ENCODE measurements around the gene PALD1.

DNA sequence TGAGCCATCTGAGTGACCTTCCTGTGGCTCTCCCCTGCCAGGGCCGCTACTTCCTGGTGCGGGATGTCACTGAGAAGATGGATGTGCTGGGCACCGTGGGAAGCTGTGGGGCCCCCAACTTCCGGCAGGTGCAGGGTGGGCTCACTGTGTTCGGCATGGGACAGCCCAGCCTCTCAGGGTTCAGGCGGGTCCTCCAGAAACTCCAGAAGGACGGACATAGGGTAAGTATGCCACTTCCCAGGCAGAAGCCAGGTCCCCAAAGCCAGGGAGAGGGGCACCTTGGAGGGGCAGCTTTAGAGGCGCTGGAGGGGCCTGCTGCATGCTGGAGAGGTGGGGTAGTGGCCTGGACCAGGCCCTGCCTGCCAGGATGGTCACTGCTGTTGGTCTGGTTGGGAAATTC, 51.3 kb downstream of the PALD1 start:
- TF ChIP-seq POLR2AphosphoS5 (IDR thresholded peaks at IDR 0.05; ENCODE audit: low read depth) (no peak), EZH2phosphoT487 (IDR thresholded peaks at IDR 0.05; ENCODE audit: unreplicated experiment) (no peak)
- TF ChIP-seq, protein P1, sequence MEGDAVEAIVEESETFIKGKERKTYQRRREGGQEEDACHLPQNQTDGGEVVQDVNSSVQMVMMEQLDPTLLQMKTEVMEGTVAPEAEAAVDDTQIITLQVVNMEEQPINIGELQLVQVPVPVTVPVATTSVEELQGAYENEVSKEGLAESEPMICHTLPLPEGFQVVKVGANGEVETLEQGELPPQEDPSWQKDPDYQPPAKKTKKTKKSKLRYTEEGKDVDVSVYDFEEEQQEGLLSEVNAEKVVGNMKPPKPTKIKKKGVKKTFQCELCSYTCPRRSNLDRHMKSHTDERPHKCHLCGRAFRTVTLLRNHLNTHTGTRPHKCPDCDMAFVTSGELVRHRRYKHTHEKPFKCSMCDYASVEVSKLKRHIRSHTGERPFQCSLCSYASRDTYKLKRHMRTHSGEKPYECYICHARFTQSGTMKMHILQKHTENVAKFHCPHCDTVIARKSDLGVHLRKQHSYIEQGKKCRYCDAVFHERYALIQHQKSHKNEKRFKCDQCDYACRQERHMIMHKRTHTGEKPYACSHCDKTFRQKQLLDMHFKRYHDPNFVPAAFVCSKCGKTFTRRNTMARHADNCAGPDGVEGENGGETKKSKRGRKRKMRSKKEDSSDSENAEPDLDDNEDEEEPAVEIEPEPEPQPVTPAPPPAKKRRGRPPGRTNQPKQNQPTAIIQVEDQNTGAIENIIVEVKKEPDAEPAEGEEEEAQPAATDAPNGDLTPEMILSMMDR (conservative IDR thresholded peaks at IDR 0.05; ENCODE audit: low read depth in 2 of 2), result no peak
